Skeletal muscle tissue (tissue), 4 donors: ENCODE results near the gene THAP6. TPM values are rescaled to one million over a fixed set of nuclear protein-coding genes. Genes with fewer than 3 reads are reported as not detected.

Experiments used
- H3K27ac ChIP-seq: one replicate; pipeline ENCODE4 v1.7.0; 2013; ENCODE audit warnings: mild to moderate bottlenecking, low read depth, low read length, inconsistent platforms
- H3K27me3 ChIP-seq, 3 donors: one replicate each; pipeline ENCODE4 v1.7.0; 2013; ENCODE audit warnings: low read length in 3 of 3; ENCODE audit not compliant: control insufficient read depth in 3 of 3, insufficient read depth in 3 of 3
- H3K36me3 ChIP-seq, 3 donors: one replicate each; pipeline ENCODE4 v1.7.0; 2013; ENCODE audit warnings: low read length in 3 of 3; ENCODE audit not compliant: control insufficient read depth in 3 of 3, insufficient read depth in 3 of 3
- H3K4me1 ChIP-seq, 3 donors: one replicate each; pipeline ENCODE4 v1.7.0; 2013; ENCODE audit warnings: low read length in 3 of 3, mild to moderate bottlenecking in 3 of 3; ENCODE audit not compliant: control insufficient read depth in 3 of 3, insufficient read depth in 3 of 3
- H3K4me3 ChIP-seq, 3 donors: one replicate each; pipeline ENCODE4 v1.7.0; 2013; ENCODE audit warnings: low read length in 3 of 3
- H3K9ac ChIP-seq, 3 donors: one replicate each; pipeline ENCODE4 v1.7.0; 2013; ENCODE audit warnings: low read length in 3 of 3, mild to moderate bottlenecking in 3 of 3, moderate library complexity in 2 of 3, low read depth in 1 of 3
- H3K9me3 ChIP-seq, 3 donors: one replicate each; pipeline ENCODE4 v1.7.0; 2013; ENCODE audit warnings: low read length in 3 of 3; ENCODE audit not compliant: control insufficient read depth in 3 of 3
- total RNA-seq: library from RNA; depleted of rRNA; stranded (reverse); fragments of >200 nt; gene quantifications from one replicate; pipeline ENCODE4 v1.2.3, GENCODE V29; 2014
- donor health status: Osteomylitis.

THAP6 gene
- 12.0 TPM for total RNA-seq

DNA sequence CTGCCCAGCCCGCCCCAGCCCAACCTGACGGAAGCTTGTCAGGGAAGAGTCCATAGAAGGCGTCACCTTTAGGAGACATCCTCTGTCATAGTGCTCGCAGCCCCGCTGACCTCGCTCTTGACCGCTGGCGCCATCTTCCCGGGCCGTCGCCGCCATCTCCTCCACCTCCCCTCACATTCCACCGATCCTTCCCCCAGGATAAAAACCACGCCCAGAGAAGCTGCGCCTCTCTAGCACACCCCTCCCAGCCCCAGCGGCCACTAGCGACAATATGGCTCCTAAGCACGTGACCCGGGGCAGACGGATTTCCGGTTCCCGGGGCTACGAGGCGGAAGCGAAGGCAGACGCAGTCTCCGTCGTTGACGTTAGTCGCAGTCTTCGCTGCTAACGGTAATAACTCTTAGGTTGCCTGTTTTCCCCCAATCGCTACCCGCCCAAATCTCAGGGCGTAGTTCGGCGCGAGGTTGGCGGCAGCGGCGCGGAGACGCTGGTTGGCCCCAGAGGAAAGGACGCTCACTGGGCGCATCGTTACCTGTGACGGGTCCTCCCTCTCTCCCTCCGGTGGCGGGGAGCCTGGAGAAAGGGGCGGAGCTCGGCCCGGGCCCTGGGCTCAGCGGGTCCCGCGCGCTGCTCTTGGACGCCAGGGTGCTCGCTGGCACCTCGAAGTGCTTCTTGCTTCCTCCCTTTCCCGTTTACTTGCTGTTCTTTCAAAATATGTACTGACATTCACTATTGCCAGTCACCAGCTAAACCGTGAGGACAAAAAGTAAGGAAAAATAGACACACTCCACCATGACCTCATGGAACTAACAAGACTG, at the start of gene THAP6, which contains the start of gene RCHY1:
TSS of gene THAP6 (plus strand) at position 343 of the 818 bp plus-strand sequence. CDS start 980 bp downstream, outside the sequence.
TSS of gene RCHY1 (minus strand) at position 273 of the 818 bp plus-strand sequence. CDS start at position 156, 117 bp downstream.
- H3K36me3 ChIP-seq = peaks cover 0 to 14% (median 11%) of the 10 kb centered on the region in 3 donors
- peak within 1 kb of the TSS; percentile 89 for H3K27ac ChIP-seq
- no peaks in the 10 kb centered on the region for H3K27me3 ChIP-seq
- H3K9ac ChIP-seq = peak within 1 kb of the TSS; percentile 87 to 96 (median 92)
- H3K4me3 ChIP-seq = peak within 1 kb of the TSS; percentile 93 to 98 (median 93)
- no peaks in the 10 kb centered on the region for H3K9me3 ChIP-seq
- peaks cover 18 to 36% (median 28%) of the 10 kb centered on the region in 3 donors for H3K4me1 ChIP-seq

- H3K4me3 ChIP-seq = no peak overlapping the region
- no peak overlapping the region for H3K27ac ChIP-seq
- H3K4me1 ChIP-seq = peaks cover 0 to 9% (median 7%) of the 10 kb centered on the region in 3 donors
- H3K9me3 ChIP-seq = no peaks in the 10 kb centered on the region
- no peaks in the 10 kb centered on the region for H3K36me3 ChIP-seq
- H3K27me3 ChIP-seq = no peaks in the 10 kb centered on the region
- no peak overlapping the region for H3K9ac ChIP-seq
These were observed 44.4 kb upstream of the THAP6 start for GRCh38 chr4:75469896-75470295.

DNA sequence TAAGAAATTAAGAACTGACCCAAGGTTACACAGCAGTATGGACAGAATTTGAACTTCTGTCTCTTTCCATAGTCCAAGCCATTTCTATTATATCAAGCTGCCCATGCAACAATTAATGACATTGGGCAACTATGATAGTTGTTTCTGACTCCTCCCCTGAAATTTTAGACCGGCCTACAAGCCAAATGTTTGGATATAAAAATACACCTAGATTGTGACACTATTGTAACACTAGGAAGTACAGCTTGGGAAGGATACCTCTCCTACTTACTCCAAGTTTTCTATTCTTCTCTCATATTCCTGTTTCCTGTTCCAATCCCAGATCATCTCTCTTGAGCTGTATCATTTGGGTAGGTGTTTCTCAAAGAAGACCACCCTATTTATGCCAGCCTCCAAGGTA, 43.5 kb upstream of the THAP6 start:
- Histone ChIP-seq H3K27ac (no peak overlapping the region), H3K27me3 (no peaks in the 10 kb centered on the region), H3K9me3 (no peaks in the 10 kb centered on the region)

DNA sequence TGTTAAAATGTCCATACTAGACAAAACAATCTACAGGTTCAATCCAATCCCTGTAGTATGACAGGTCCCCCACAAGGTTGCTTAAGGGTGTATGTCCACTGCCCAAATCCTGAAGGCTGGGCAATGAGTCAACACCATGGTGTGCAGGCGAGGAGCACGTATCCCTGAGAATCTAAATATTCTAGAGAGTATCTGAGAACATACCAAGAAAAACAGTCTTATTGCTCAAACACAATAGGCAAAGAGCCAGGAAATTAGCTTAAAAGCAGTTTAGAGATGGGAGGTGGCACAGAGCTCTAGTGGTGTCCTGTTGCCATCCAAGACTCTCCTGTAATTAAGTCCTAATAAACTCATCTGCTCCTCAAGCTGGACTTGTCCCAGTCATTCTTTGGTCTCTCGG, 37.1 kb upstream of the THAP6 start:
- Histone ChIP-seq H3K27ac (no peak overlapping the region), H3K9ac (no peak overlapping the region), H3K27me3 (no peaks in the 10 kb centered on the region), H3K9me3 (no peaks in the 10 kb centered on the region), H3K4me3 (no peak overlapping the region), H3K4me1 (no peaks in the 10 kb centered on the region), H3K36me3 (peaks cover 12 to 30% (median 28%) of the 10 kb centered on the region in 3 donors)

More for the DNA sequence above, 43.5 kb upstream of the THAP6 start:
- Histone ChIP-seq H3K4me3 (no peak overlapping the region), H3K4me1 (peaks cover 0 to 9% (median 7%) of the 10 kb centered on the region in 3 donors), H3K36me3 (no peaks in the 10 kb centered on the region), H3K9ac (no peak overlapping the region)

- Histone ChIP-seq H3K27me3 (no peaks in the 10 kb centered on the region), H3K9ac (no peak overlapping the region), H3K4me1 (no peaks in the 10 kb centered on the region), H3K27ac (no peak overlapping the region), H3K36me3 (peaks cover 15 to 53% (median 40%) of the 10 kb centered on the region in 3 donors), H3K9me3 (no peaks in the 10 kb centered on the region), H3K4me3 (no peak overlapping the region)
These were observed 30.1 kb upstream of the THAP6 start for GRCh38 chr4:75484190-75484589.

DNA sequence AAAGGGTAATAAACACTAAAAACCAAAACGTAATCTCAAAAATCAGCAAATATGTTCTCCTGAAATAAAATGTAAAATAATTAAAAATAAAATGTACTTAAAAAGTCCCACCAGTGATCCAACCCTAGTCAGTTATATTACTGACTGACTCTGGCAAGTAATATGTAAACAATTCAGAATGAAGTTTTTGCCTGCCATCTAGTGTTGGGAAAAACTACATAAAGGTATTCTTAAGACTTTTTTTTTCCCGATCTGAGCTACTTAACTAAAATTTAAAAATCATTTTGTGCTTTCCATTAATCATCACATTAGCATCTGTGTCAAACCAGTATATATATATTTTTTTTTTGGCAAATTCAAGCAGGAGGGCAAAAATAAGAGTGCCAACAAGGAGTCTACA, 24.1 kb upstream of the THAP6 start:
- Histone ChIP-seq H3K9ac (no peak overlapping the region), H3K27ac (no peak overlapping the region), H3K36me3 (peaks cover 12 to 51% (median 22%) of the 10 kb centered on the region in 3 donors), H3K4me1 (no peaks in the 10 kb centered on the region), H3K9me3 (no peaks in the 10 kb centered on the region), H3K4me3 (no peak overlapping the region), H3K27me3 (no peaks in the 10 kb centered on the region)

DNA sequence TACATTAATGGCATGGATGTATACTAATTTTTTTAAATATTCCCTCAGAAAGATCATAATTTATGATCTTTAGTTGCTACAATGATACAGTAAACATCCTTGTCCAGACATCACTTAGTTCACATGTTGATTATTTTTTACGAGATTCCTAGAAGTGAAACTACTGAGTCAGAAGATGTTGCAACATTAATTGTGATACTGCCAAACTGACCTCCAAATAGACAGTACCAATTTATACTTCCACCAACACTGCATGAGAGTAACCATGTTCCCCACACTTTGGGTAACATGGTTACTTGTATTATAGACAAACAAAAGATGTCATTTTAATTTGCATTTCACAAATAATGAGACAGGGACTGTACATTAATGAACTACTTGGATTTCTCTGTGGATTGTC, 19.7 kb upstream of the THAP6 start:
- no peaks in the 10 kb centered on the region for H3K27me3 ChIP-seq
- no peak overlapping the region for H3K27ac ChIP-seq
- H3K9me3 ChIP-seq = no peaks in the 10 kb centered on the region
- H3K4me1 ChIP-seq = peaks cover 0 to 3% (median 0%) of the 10 kb centered on the region in 3 donors
- H3K9ac ChIP-seq = no peak overlapping the region
- H3K36me3 ChIP-seq = peaks cover 9 to 48% (median 14%) of the 10 kb centered on the region in 3 donors
- H3K4me3 ChIP-seq = no peak overlapping the region

DNA sequence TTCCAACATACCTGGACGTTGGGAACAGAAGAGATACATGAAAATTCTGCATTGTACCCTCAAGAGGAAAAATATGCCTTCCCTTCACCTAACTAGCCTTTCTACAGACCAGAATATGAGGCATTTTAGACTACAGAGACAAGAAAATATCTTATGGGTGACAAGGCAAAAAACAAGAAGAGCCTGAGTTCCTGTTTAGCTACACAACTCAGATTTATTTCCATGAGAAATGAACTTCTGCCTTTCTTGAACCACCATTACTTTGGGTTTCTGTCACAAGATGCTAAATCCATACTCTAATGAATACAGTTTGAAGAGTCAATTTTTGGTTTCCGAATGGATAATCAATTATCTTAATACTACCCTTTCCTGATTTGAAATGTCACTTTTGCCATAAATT, 18.8 kb upstream of the THAP6 start:
- Histone ChIP-seq H3K27ac (no peak overlapping the region), H3K36me3 (peaks cover 4 to 41% (median 11%) of the 10 kb centered on the region in 3 donors), H3K9me3 (no peaks in the 10 kb centered on the region), H3K27me3 (no peaks in the 10 kb centered on the region), H3K4me1 (peaks cover 0 to 3% (median 0%) of the 10 kb centered on the region in 3 donors), H3K4me3 (no peak overlapping the region), H3K9ac (no peak overlapping the region)

- Histone ChIP-seq H3K4me3 (no peak overlapping the region), H3K27me3 (no peaks in the 10 kb centered on the region), H3K4me1 (peaks cover 0 to 3% (median 0%) of the 10 kb centered on the region in 3 donors), H3K9me3 (no peaks in the 10 kb centered on the region), H3K27ac (no peak overlapping the region), H3K9ac (no peak overlapping the region), H3K36me3 (peaks cover 2 to 35% (median 7%) of the 10 kb centered on the region in 3 donors)
These were observed 17.9 kb upstream of the THAP6 start for GRCh38 chr4:75496406-75496805.

GRCh38 chr4:75497133-75497532, 17.1 kb upstream of the THAP6 start:
- Histone ChIP-seq H3K9me3 (no peaks in the 10 kb centered on the region), H3K27ac (no peak overlapping the region), H3K27me3 (no peaks in the 10 kb centered on the region), H3K9ac (no peak overlapping the region), H3K4me1 (peaks cover 0 to 3% (median 0%) of the 10 kb centered on the region in 3 donors), H3K36me3 (peaks cover 2 to 30% (median 5%) of the 10 kb centered on the region in 3 donors), H3K4me3 (no peak overlapping the region)
